Measurements from ENCODE around the gene CABP4.

CABP4 gene

DNA sequence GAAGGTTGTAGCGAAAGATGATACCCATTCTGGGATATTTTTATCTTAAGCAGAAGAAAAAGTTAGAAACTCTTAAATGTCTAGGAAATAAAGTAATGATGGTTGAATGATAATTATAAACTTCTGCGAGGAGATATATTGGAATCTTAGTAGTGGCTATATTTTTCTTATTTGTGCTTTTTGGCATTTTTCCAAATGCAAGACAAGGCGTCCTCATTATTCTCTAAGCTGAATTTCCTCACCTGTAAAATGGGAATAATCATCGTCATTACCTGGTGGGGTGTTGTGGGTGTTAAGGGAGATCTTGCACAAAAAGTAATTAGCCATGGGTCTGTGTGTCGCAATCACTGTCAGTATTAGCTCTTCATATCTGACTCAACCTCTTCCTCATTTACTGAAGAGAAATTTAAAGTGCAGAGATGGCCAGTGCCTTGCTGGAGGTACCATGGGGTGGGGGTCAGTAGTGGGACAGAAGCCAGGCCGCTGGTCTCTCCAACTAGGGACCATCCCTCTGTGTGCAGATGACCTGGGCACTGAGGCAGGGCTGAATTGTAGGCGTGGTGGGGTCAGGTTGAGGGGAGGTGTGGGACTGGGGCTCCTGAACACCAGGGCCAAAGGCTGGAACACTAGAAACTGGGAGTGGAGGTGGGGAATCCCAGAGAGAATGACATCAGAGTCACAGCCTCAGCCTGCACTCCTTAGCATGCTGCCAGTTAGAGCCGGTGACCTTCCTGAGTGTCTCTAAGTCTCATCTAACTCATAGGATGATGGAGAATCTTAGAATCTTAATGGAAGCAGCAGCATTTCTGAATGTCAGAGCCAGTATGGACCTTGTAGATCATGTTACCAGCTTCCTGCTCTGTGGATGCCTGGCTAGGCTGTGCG lies 45.9 kb downstream of the CABP4 start:
- TF ChIP-seq, protein P1, sequence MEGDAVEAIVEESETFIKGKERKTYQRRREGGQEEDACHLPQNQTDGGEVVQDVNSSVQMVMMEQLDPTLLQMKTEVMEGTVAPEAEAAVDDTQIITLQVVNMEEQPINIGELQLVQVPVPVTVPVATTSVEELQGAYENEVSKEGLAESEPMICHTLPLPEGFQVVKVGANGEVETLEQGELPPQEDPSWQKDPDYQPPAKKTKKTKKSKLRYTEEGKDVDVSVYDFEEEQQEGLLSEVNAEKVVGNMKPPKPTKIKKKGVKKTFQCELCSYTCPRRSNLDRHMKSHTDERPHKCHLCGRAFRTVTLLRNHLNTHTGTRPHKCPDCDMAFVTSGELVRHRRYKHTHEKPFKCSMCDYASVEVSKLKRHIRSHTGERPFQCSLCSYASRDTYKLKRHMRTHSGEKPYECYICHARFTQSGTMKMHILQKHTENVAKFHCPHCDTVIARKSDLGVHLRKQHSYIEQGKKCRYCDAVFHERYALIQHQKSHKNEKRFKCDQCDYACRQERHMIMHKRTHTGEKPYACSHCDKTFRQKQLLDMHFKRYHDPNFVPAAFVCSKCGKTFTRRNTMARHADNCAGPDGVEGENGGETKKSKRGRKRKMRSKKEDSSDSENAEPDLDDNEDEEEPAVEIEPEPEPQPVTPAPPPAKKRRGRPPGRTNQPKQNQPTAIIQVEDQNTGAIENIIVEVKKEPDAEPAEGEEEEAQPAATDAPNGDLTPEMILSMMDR (IDR thresholded peaks at IDR 0.05; ENCODE audit: low read depth, low read length, missing control alignments), result no peak
- in situ Hi-C loops (cut with HindIII; ENCODE audit: low pct_ligation_motif_present, low sequenced_read_pairs), result no loop called here
- Histone ChIP-seq H3K27ac (no peak overlapping the region), H3K27me3 (replicated peaks) (no peaks in the 10 kb centered on the region), H3K4me3 (ENCODE audit: low read depth, low read length) (no peak overlapping the region), H3K36me3 (replicated peaks) (peaks cover 42% of the 10 kb centered on the region)
- DNase-seq, result no peak

DNA sequence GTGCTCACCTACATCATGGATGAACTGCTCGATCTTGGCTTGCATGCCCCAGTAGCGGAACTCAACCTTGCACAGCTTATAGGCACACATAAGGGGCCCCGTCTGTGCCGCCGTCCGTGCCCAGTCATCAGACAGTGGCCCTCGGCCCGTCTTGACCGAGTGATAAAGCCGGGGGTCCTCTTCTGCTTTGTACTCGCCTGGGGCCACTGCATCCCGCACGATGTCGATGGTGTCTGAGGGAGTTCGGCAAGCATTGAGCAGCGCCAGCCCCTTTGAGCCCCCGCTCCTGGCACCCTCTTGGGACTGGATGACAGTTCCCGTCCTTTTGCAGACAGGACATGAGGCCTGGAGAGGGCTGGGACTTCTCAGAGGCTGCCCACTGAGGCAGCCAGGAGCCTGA lies 46.7 kb downstream of the CABP4 start:
- H3K36me3 ChIP-seq (replicated peaks), result peaks cover 35% of the 10 kb centered on the region
- TF ChIP-seq, protein P1 (IDR thresholded peaks at IDR 0.05; ENCODE audit: low read depth, low read length, missing control alignments), result no peak
- no peak overlapping the region for H3K4me3 ChIP-seq (ENCODE audit: low read depth, low read length)
- in situ Hi-C loops (cut with HindIII; ENCODE audit: low pct_ligation_motif_present, low sequenced_read_pairs), result no loop called here
- H3K27ac ChIP-seq, result no peak overlapping the region
- H3K27me3 ChIP-seq (replicated peaks), result no peaks in the 10 kb centered on the region
- DNase-seq, result no peak

DNA sequence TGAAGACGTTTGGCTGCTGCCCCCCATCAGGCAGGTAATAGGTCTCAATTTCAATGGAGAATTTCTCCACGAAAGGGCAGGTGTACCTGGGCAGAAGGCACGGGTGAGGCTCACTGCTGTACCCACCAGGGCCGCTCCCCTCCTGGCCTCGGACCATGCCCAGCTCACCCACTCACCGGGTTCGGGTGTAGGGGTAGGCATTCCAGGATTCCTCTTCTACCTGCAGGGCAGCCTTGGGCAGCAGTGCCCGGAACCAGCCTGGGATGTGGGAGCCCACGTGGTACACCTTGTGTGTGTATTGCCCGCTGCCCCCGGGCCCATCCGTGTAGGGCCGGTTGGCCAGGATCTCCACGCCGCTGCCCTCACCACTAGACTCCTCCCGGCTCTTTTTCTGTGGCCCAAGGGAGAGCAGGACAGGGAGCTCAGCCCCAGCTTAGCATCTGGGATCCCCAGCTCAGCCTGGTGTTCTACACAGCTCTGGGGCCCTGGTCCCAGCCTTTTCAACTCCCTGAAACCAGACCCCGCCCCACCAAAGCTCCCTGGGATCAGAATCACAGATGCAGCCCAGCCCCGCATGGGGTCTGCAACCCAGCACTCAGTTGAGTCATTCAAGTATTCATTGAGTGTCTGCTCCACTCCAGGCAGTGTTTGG lies 47.3 kb downstream of the CABP4 start:
- Histone ChIP-seq H3K4me3 (ENCODE audit: low read depth, low read length) (no peak overlapping the region), H3K36me3 (replicated peaks) (peaks cover 30% of the 10 kb centered on the region), H3K27ac (no peak overlapping the region), H3K27me3 (replicated peaks) (no peaks in the 10 kb centered on the region)
- in situ Hi-C loops (cut with HindIII; ENCODE audit: low pct_ligation_motif_present, low sequenced_read_pairs), result no loop called here
- TF ChIP-seq, protein P1 (IDR thresholded peaks at IDR 0.05; ENCODE audit: low read depth, low read length, missing control alignments), result no peak
- DNase-seq, result no peak

DNA sequence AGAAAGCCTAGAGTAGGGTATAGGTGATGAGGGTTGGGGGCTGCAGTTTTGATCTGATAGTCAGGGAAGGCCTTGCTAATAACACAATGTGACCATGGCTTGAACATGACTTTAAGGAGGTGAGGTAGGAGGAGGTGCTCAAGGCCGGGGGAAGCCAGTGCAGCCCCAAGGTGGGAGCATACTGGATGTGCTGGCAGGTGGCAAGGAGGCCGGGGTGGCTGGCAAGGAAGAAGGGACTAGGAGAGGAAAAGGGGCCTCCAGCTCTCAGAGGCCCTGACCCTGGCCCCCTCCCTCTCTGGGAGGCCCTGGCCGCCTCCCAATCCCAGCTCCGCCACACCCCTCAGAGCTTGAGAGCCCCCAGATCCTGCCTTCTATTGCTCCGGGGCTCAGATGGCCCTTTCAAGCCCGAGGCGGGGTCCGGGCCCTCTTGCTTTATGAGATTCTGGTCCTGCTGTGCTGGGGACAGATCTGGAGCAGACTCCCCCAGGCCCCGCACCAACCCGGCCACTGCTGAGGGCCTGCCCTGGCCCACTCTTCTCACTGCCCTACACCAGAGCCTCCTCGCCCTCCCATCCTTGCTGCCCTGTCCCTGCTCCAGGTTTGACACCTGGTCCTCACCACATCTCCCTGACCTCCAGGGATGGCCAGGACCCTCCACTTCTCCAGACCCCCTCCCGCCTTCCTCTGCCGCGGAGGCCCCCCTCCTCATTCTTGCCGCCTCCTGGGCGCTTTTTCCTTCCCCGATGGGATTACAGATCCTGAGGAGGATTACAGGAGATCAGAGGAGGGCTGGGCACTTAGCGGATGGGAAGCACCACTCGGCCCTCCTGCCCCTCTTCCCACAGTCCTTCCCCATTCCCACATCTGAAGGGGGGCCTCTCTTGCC lies 48.2 kb downstream of the CABP4 start:
- H3K27me3 ChIP-seq (replicated peaks), result no peaks in the 10 kb centered on the region
- peaks cover 23% of the 10 kb centered on the region for H3K36me3 ChIP-seq (replicated peaks)
- in situ Hi-C loops (cut with HindIII; ENCODE audit: low pct_ligation_motif_present, low sequenced_read_pairs), result no loop called here
- TF ChIP-seq, protein P1 (IDR thresholded peaks at IDR 0.05; ENCODE audit: low read depth, low read length, missing control alignments), result no peak
- peak overlapping the region; percentile 80 for H3K4me3 ChIP-seq (ENCODE audit: low read depth, low read length)
- DNase-seq, result no peak
- H3K27ac ChIP-seq, result no peak overlapping the region

DNA sequence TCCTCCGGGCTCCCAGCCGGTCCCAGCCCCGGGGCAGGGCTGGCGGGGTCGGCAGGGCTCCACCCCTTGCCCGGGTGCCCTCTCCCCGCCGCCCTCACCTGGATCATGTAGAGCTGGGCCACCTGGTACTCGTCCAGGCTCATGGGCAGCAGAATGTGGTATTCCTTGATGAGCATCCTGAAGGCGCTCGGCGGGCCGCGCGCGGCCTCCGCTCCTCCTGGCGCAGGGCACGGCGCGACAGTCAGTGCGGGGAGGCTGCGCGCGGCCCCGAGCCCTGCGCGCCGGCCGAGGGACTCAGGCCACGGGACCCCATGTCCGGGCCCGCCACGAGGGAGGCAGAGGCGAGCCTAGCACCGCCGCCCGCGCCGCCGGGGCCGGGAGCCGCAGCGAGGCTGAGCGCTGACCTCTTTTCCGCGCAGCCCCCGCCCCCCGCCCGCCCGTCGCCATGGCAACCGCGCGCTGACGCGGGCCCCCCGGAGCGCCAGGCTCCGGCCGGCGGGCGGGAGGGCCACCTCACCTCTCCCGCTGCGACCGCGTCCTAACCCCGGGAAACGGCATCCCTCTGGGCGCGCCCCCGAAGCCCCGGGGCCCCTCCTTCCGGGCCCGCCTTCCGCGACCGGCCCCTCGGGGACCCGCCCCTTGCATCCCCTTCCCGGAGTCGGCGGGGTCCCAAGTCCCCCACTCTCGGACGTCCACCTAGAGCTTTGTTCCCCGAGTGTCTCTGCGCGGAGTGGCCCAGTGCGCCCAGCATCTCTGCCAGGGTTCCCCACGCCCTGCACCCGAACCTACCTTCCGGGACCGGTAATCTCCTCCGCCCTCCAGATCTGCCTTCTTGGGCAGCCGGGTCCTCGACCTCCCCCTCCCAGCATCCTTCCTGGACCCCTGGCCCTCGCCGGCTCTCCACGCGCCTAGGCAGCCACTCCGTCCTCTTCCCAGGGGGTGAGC lies 49.1 kb downstream of the CABP4 start:
- peak; percentile 12 for DNase-seq
- in situ Hi-C loops (cut with HindIII; ENCODE audit: low pct_ligation_motif_present, low sequenced_read_pairs), result no loop called here

More for the DNA sequence above, 49.1 kb downstream of the CABP4 start:
- peaks cover 21% of the 10 kb centered on the region for H3K36me3 ChIP-seq (replicated peaks)
- no peaks in the 10 kb centered on the region for H3K27me3 ChIP-seq (replicated peaks)
- peak overlapping the region; percentile 53 for H3K27ac ChIP-seq
- peak overlapping the region; percentile 80 for H3K4me3 ChIP-seq (ENCODE audit: low read depth, low read length)
- TF ChIP-seq, protein P1 (IDR thresholded peaks at IDR 0.05; ENCODE audit: low read depth, low read length, missing control alignments), result no peak
